GM23248 (cell line): Measurements from ENCODE around the gene FCGBP. TPM values are rescaled to one million over a fixed set of nuclear protein-coding genes. Genes with fewer than 3 reads are reported as not detected.

Experiments used
- DNase-seq: peaks from one replicate; pipeline ENCODE4 v3.0.0-alpha.2; 2015
- H2AFZ ChIP-seq: fragments of 200-600 bp; sonication (generic); 2 replicates; pipeline ENCODE4 v1.6.1; 2016; ENCODE audit warnings: antibody characterized with exemption
- H3F3A ChIP-seq: fragments of 200-600 bp; sonication (generic); 2 replicates; pipeline ENCODE4 v1.6.1; 2016; ENCODE audit warnings: mild to moderate bottlenecking, antibody characterized with exemption, mixed run types; ENCODE audit not compliant: insufficient read depth
- H3K27ac ChIP-seq: fragments of 200-600 bp; sonication (generic); 2 replicates; pipeline ENCODE4 v1.5.1; 2016; ENCODE audit warnings: mild to moderate bottlenecking
- H3K27me3 ChIP-seq: fragments of 200-600 bp; sonication (generic); replicated peaks from 2 replicates; pipeline ENCODE4 v1.6.1; 2016; ENCODE audit warnings: mild to moderate bottlenecking; ENCODE audit not compliant: insufficient read depth
- H3K36me3 ChIP-seq: fragments of 200-600 bp; sonication (generic); 2 replicates; pipeline ENCODE4 v1.6.1; 2016; ENCODE audit warnings: low read depth, mild to moderate bottlenecking
- H3K4me1 ChIP-seq: fragments of 200-600 bp; sonication (generic); 2 replicates; pipeline ENCODE4 v1.6.1; 2016; ENCODE audit warnings: mild to moderate bottlenecking; ENCODE audit not compliant: insufficient read depth
- H3K4me2 ChIP-seq: fragments of 200-600 bp; sonication (generic); one replicate; pipeline ENCODE4 v1.6.1; 2016; ENCODE audit warnings: mild to moderate bottlenecking; ENCODE audit not compliant: unreplicated experiment
- H3K4me3 ChIP-seq: fragments of 200-600 bp; sonication (generic); 2 replicates; pipeline ENCODE4 v1.5.1; 2016; ENCODE audit warnings: mild to moderate bottlenecking
- H3K79me2 ChIP-seq: fragments of 200-600 bp; sonication (generic); 2 replicates; pipeline ENCODE4 v1.6.1; 2016; ENCODE audit warnings: mild to moderate bottlenecking; ENCODE audit not compliant: insufficient read depth
- H3K9ac ChIP-seq: fragments of 200-600 bp; sonication (generic); 2 replicates; pipeline ENCODE4 v1.6.1; 2016; ENCODE audit warnings: mild to moderate bottlenecking
- H3K9me2 ChIP-seq: fragments of 200-600 bp; sonication (generic); 2 replicates; pipeline ENCODE4 v1.6.1; 2016; ENCODE audit warnings: mixed run types, mild to moderate bottlenecking, moderate library complexity; ENCODE audit not compliant: insufficient read depth
- H3K9me3 ChIP-seq: fragments of 200-600 bp; sonication (generic); one replicate; pipeline ENCODE4 v1.6.1; 2017; ENCODE audit warnings: low read depth
- H4K20me1 ChIP-seq: fragments of 200-600 bp; sonication (generic); 2 replicates; pipeline ENCODE4 v1.6.0; 2016; ENCODE audit not compliant: insufficient read depth
- EZH2 ChIP-seq: fragments of 200-600 bp; sonication (generic); IDR thresholded peaks from 2 replicates; pipeline ENCODE4 v1.6.1; 2018; ENCODE audit warnings: antibody characterized with exemption, mild to moderate bottlenecking; ENCODE audit not compliant: insufficient read depth, poor library complexity, severe bottlenecking
- EZH2phosphoT487 ChIP-seq: fragments of 200-600 bp; sonication (generic); IDR thresholded peaks from 2 replicates; pipeline ENCODE4 v1.6.1; 2018; ENCODE audit warnings: antibody characterized with exemption, moderate library complexity, mild to moderate bottlenecking, low read depth; ENCODE audit not compliant: insufficient read depth
- WGBS, 2 experiments: methylation state at CpG; one replicate each; pipeline ENCODE4 v1.1.6; 2015 to 2017; ENCODE audit warnings: low lambda C conversion rate in 2 of 2, low coverage in 1 of 2; ENCODE audit errors: missing lambda C conversion rate in 2 of 2; 5-methylcytosine and 5-hydroxymethylcytosine counted together
- in situ Hi-C: fragments of 300-500 bp; cut with MboI; formaldehyde crosslinking; loops from 2 replicates; pipeline ENCODE4 v1.15.0; 2020
- polyA plus RNA-seq: library from polyadenylated mRNA; unstranded; fragments of >200 nt; fragmentation: Nextera tagmentation; extraction: Ambion mirVana; gene quantifications from 2 replicates; pipeline ENCODE4 v1.2.1, GENCODE V29; 2016
- total RNA-seq: library from RNA; depleted of rRNA; stranded (reverse); fragments of >200 nt; shearing (Covaris generic); gene quantifications from 2 replicates; pipeline ENCODE4 v1.2.3, GENCODE V29; 2014

Gene FCGBP
- total and polyA plus RNA-seq, 2 experiments from 2014 or later: not detected

- Histone ChIP-seq H3K9me3 (no peaks in the 10 kb centered on the region), H2AFZ (no peak overlapping the region), H4K20me1 (no peaks in the 10 kb centered on the region), H3K4me3 (no peak overlapping the region), H3K9me2 (no peaks in the 10 kb centered on the region), H3K27me3 (no peaks in the 10 kb centered on the region), H3K36me3 (no peaks in the 10 kb centered on the region), H3K4me2 (no peak overlapping the region), H3K27ac (no peak overlapping the region), H3K79me2 (no peaks in the 10 kb centered on the region), H3K4me1 (no peaks in the 10 kb centered on the region), H3K9ac (no peak overlapping the region), H3F3A (no peaks in the 10 kb centered on the region)
- no peak for TF ChIP-seq EZH2phosphoT487
- no peak for TF ChIP-seq EZH2
- 36 to 38% methylated on average over 3 of the region's 3 CpGs for WGBS, 2 experiments
- no peak for DNase-seq
- in situ Hi-C loops: no loop called here
These were observed 4.7 kb downstream of the FCGBP start for GRCh38 chr19:39929750-39930149.

- no peaks in the 10 kb centered on the region for H3F3A ChIP-seq
- H3K4me2 ChIP-seq: no peak overlapping the region
- 31 to 38% methylated on average over 3 of the region's 3 CpGs for WGBS, 2 experiments
- H3K27me3 ChIP-seq: no peaks in the 10 kb centered on the region
- no peaks in the 10 kb centered on the region for H3K4me1 ChIP-seq
- H3K9me3 ChIP-seq: no peaks in the 10 kb centered on the region
- no peak for DNase-seq
- H4K20me1 ChIP-seq: no peaks in the 10 kb centered on the region
- H3K4me3 ChIP-seq: no peak overlapping the region
- H3K36me3 ChIP-seq: no peaks in the 10 kb centered on the region
- no peak for TF ChIP-seq EZH2
- no peaks in the 10 kb centered on the region for H3K79me2 ChIP-seq
- no peak overlapping the region for H3K27ac ChIP-seq
- H2AFZ ChIP-seq: no peak overlapping the region
- no peaks in the 10 kb centered on the region for H3K9me2 ChIP-seq
- H3K9ac ChIP-seq: no peak overlapping the region
- in situ Hi-C loops: no loop called here
These were observed 6.1 kb downstream of the FCGBP start for GRCh38 chr19:39928357-39928725.

GRCh38 chr19:39927524-39928356 is 6.7 kb downstream of the FCGBP start:
- Histone ChIP-seq H3K79me2 (no peaks in the 10 kb centered on the region), H3K27me3 (no peaks in the 10 kb centered on the region), H3F3A (no peaks in the 10 kb centered on the region), H3K9me3 (no peaks in the 10 kb centered on the region), H3K9me2 (no peaks in the 10 kb centered on the region), H4K20me1 (no peaks in the 10 kb centered on the region), H2AFZ (no peak overlapping the region), H3K4me2 (no peak overlapping the region), H3K4me3 (no peak overlapping the region), H3K36me3 (no peaks in the 10 kb centered on the region), H3K27ac (no peak overlapping the region), H3K4me1 (no peaks in the 10 kb centered on the region), H3K9ac (no peak overlapping the region)
- in situ Hi-C loops: no loop called here
- TF ChIP-seq EZH2phosphoT487: no peak
- TF ChIP-seq EZH2: no peak
- WGBS, 2 experiments: 59 to 61% methylated on average over 23 of the region's 23 CpGs
- DNase-seq: no peak

GRCh38 chr19:39927076-39927475 is 7.4 kb downstream of the FCGBP start:
- no peaks in the 10 kb centered on the region for H3K36me3 ChIP-seq
- in situ Hi-C loops: no loop called here
- H3K27me3 ChIP-seq: no peaks in the 10 kb centered on the region
- TF ChIP-seq EZH2 (no peak), EZH2phosphoT487 (no peak)
- DNase-seq: no peak
- no peaks in the 10 kb centered on the region for H3K9me2 ChIP-seq
- H3F3A ChIP-seq: no peaks in the 10 kb centered on the region
- no peak overlapping the region for H3K4me2 ChIP-seq
- no peaks in the 10 kb centered on the region for H3K79me2 ChIP-seq
- H4K20me1 ChIP-seq: no peaks in the 10 kb centered on the region
- WGBS, 2 experiments: 64 to 66% methylated on average over 11 of the region's 11 CpGs
- no peak overlapping the region for H3K4me3 ChIP-seq
- H3K27ac ChIP-seq: no peak overlapping the region
- no peaks in the 10 kb centered on the region for H3K4me1 ChIP-seq
- H3K9me3 ChIP-seq: no peaks in the 10 kb centered on the region
- no peak overlapping the region for H3K9ac ChIP-seq
- no peak overlapping the region for H2AFZ ChIP-seq
